Measurements from ENCODE around the gene LBP. TPM values are rescaled to one million over a fixed set of nuclear protein-coding genes. Genes with fewer than 3 reads are reported as not detected.
A peak's percentile ranks its signal among the peaks of the same experiment; 100 is the strongest.

Gene LBP
- total RNA-seq = under 0.01 TPM in 1 of 2 replicates, not detected in the other

GRCh38 chr20:38346247-38346651 is at the start of gene LBP:
LBP (plus strand) TSS chr20:38346482; CDS start chr20:38346517, 35 bp downstream.

GRCh38 chr20:38303908-38304379 is 42.3 kb upstream of the LBP start, which contains the start of gene BPI:
BPI (plus strand) TSS chr20:38304156; CDS start chr20:38304224, 68 bp downstream.

Small RNAs within 50 kb of the gene (small RNA-seq; reads per million reads assigned to genes)
- gene RF00056 = not detected
- 2,186 reads per million, percentile 100 among the genes with 10 or more reads in this experiment for gene SNORA71B

Other genes starting within 250 kb of the LBP start
- 440 and 783 TPM in 2 replicates for gene TGM2, start 181.2 kb upstream of the LBP start, total RNA-seq
- gene KIAA1755, start 85.7 kb upstream of the LBP start, total RNA-seq = 0.14 and 0.27 TPM in 2 replicates
- gene BPI, start 42.3 kb upstream of the LBP start, total RNA-seq = not detected in 2 replicates
- 17.3 and 23.3 TPM in 2 replicates for gene SNHG17, start 88.8 kb downstream of the LBP start, total RNA-seq
- gene RALGAPB, start 126.4 kb downstream of the LBP start, total RNA-seq = 69.9 and 74.2 TPM in 2 replicates
- not detected in 2 replicates for gene ADIG, start 234.7 kb downstream of the LBP start, total RNA-seq